SH-SY5Y (cell line): ENCODE results near the gene CIPC.

Experiments used
- GATA2 ChIP-seq: IDR thresholded peaks from 2 replicates; pipeline ENCODE4 v1.6.1; 2011; ENCODE audit warnings: mild to moderate bottlenecking, low read depth, low read length
- GATA3 ChIP-seq: IDR thresholded peaks from 2 replicates; pipeline ENCODE4 v1.6.1; 2011; ENCODE audit warnings: low read depth, mild to moderate bottlenecking, low read length, moderate library complexity

DNA sequence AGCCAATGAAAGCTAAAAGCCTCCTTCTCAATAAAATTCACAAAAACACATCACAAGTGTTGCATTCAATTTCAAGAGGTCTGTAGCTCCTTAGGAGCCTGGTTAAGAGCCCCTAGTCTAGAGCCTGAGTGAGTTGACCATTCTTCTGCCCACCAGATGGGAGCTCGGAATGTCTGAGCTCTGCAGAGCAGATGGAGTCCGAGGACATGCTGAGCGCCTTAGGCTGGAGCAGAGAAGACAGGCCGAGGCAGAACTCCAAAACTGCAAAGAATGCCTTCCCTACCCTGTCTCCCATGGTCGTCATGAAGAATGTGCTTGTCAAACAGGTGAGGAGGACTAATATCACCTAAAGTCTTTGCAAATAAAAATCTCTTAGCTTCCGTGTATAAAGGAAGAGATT, 11.6 kb downstream of the CIPC start:
- TF ChIP-seq GATA3 (no peak), GATA2 (no peak)
